Ascending aorta (tissue), 2 donors: ENCODE measurements around the gene DND1. TPM values are rescaled to one million over a fixed set of nuclear protein-coding genes. Genes with fewer than 3 reads are reported as not detected.
"Not testable (repeated sequence)": the region's sequence is repeated elsewhere in the genome, so short reads cannot be mapped to it uniquely, and the experiment has no call there.

Experiments
- DNase-seq, 2 donors: peaks; one replicate each; pipeline ENCODE4 v3.0.0-alpha.2; 2019; ENCODE audit warnings: low spot score in 2 of 2
- H3K27ac ChIP-seq, 2 donors: fragments of 200-600 bp; sonication (generic); one replicate each; pipeline ENCODE4 v1.5.1; 2016 to 2017; ENCODE audit warnings: mild to moderate bottlenecking in 1 of 2
- H3K27me3 ChIP-seq: fragments of 200-600 bp; sonication (generic); one replicate; pipeline ENCODE4 v1.5.1; 2017
- H3K36me3 ChIP-seq, 2 donors: fragments of 200-600 bp; sonication (generic); one replicate each; pipeline ENCODE4 v1.5.1; 2016
- H3K4me1 ChIP-seq, 2 donors: fragments of 200-600 bp; sonication (generic); one replicate each; pipeline ENCODE4 v1.5.1; 2016 to 2017; ENCODE audit warnings: mild to moderate bottlenecking in 1 of 2
- H3K4me3 ChIP-seq, 2 donors: fragments of 200-600 bp; sonication (generic); one replicate each; pipeline ENCODE4 v1.5.1; 2016 to 2017; ENCODE audit warnings: mild to moderate bottlenecking in 1 of 2
- H3K9me3 ChIP-seq, 2 donors: fragments of 200-600 bp; sonication (generic); one replicate each; pipeline ENCODE4 v1.5.1; 2016
- CTCF ChIP-seq, 3 experiments: fragments of 200-600 bp in 2 of 3; fragments of 450-650 bp in 1 of 3; sonication (generic) in 2 of 3; IDR thresholded peaks; one replicate each; pipeline ENCODE4 v1.5.1; 2016 to 2019; ENCODE audit warnings: antibody characterized with exemption in 3 of 3, mild to moderate bottlenecking in 1 of 3, moderate library complexity in 1 of 3
- intact Hi-C: fragments of 100-400 bp; cut with DNase I; formaldehyde crosslinking; loops from one replicate; pipeline ENCODE4 v1.15.1; 2023
- total RNA-seq: library from RNA; depleted of rRNA; stranded (reverse); fragments of >200 nt; gene quantifications from one replicate; pipeline ENCODE4 v1.1.0, GENCODE V29; 2016

DND1 gene
- 3.5 TPM for total RNA-seq

DNA sequence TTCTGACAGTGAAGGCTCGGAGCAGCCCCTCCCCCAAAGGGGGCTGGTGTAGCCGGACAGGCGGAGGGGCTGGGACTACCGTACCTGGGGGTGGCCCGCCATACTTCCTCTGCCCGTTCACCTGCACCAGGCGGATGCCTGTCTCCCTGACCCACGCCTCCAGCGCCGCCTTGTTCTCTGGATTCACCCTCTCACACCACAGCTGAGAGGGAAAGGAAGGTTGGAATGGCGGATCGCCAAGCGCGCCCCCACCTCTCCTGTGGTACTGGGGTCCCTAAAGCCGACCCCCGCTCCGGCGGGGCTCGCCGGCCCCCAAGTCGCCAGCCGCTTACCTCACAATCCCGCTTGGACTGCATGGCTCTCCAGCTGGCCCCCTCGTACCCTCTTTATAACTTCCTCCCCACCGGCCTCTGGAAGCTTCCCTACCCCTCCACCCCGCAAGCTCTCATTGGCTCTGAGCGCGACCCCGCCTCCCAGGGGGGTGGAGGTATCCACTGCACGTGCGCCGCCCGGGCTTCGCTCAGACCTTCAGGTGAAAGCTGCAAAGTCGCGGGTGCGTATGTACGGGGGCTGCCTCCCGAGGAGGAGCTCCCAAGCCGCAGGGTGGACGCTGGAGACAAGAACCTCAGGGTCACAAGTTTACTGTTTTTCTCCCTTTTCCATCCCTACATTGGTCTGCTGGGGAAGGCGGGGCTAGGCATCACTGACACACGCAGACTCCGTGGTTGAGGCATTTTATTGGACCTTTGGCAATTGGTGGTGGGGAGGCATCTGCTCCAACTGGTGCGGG, at the start of gene DND1:
Gene DND1, minus strand, starts transcription at position 390 of the 790 bp plus-strand sequence. Its CDS starts 34 bp downstream, at position 356.
- intact Hi-C loops = no loop called here

GRCh38 chr5:140721395-140721794, 48.0 kb upstream of the DND1 start:
- H3K27ac ChIP-seq, H3K4me3 ChIP-seq, H3K9me3 ChIP-seq, H3K36me3 ChIP-seq, H3K27me3 ChIP-seq, H3K4me1 ChIP-seq, intact Hi-C loops, DNase-seq: not testable (repeated sequence)

More for the DNA sequence above, at the start of gene DND1:
- H3K9me3 ChIP-seq = no peaks in the 10 kb centered on the region
- peak within 1 kb of the TSS; percentile 13 to 36 for H3K4me3 ChIP-seq
- no peak within 1 kb of the TSS for H3K27ac ChIP-seq
- H3K36me3 ChIP-seq = peaks cover 61 to 86% of the 10 kb centered on the region in 2 donors
- no peak for TF ChIP-seq CTCF (IDR thresholded peaks at IDR 0.05)
- peak in 1 of 2 donors; percentile 63 for DNase-seq
- no peaks in the 10 kb centered on the region for H3K27me3 ChIP-seq
- no peaks in the 10 kb centered on the region for H3K4me1 ChIP-seq

DNA sequence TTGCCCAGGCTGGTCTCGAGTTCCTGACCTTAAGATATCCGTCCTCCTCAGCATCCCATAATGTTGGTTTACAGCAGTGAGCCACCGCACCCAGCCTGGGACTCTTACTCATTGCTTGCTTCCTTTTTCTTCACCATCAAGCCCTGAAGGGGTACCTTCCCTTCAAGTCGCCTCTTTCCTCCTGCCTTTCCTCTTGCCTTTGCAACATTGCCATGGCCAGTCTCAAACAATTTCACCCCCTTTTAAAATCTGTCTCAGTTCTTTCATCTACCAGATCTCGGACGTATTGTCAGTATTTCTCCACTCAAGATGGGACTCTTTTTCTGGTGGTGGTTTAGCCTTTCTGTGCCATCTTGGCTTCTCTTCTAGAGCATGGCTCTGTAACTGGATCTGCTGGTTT, 47.4 kb upstream of the DND1 start:
- H3K27ac ChIP-seq, intact Hi-C loops, H3K9me3 ChIP-seq, H3K4me3 ChIP-seq, DNase-seq, H3K4me1 ChIP-seq, H3K27me3 ChIP-seq, H3K36me3 ChIP-seq: not testable (repeated sequence)

- Histone ChIP-seq H3K4me1 (no peaks in the 10 kb centered on the region), H3K36me3 (no peaks in the 10 kb centered on the region), H3K27me3 (no peaks in the 10 kb centered on the region), H3K27ac (no peak overlapping the region), H3K9me3 (no peaks in the 10 kb centered on the region), H3K4me3 (no peak overlapping the region)
- intact Hi-C loops = loop anchor here (10.0 kb wide), 2 partner anchors 343 to 607 kb away; partner anchors contain the start of gene TAF7
- no peak for TF ChIP-seq CTCF (IDR thresholded peaks at IDR 0.05)
- DNase-seq = no peak
Measured at GRCh38 chr5:140718266-140718592, 44.9 kb upstream of the DND1 start.

GRCh38 chr5:140716238-140716637, 42.9 kb upstream of the DND1 start:
- H3K9me3 ChIP-seq, H3K4me1 ChIP-seq, H3K36me3 ChIP-seq, H3K27me3 ChIP-seq, DNase-seq, H3K4me3 ChIP-seq, H3K27ac ChIP-seq: not testable (repeated sequence)
- intact Hi-C loops = loop anchor here (10.0 kb wide), 2 partner anchors 341 to 609 kb away; partner anchors contain the start of gene TAF7

DNA sequence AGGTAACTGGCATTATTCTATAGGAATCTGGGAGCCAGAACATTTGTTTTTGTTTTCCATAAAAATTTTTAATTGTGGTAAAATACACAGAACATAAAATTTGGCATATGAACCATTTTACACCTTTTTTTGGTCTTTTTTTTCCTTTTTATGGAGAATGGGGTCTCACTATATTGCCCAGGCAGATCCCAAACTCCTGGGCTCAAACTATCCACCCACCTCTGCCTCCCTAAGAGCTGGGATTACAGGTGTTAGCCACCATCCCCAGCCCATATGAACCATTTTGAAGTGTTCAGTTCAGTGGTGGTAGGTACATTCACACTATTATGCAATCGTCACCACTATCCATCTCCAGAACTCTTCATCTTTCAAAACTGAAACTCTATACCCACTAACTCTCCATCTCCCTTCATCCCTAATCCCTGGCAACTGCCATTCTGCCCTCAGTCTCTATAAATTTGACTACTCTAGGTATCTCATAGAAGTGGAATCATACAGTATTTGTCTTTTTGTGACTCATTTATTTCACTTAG, 40.3 kb upstream of the DND1 start:
- TF ChIP-seq CTCF (IDR thresholded peaks at IDR 0.05) = no peak
- H3K27ac ChIP-seq = no peak overlapping the region
- H3K36me3 ChIP-seq = no peaks in the 10 kb centered on the region
- peaks cover 0 to 4% of the 10 kb centered on the region in 2 donors for H3K4me1 ChIP-seq
- no peak for DNase-seq
- no peaks in the 10 kb centered on the region for H3K27me3 ChIP-seq
- H3K4me3 ChIP-seq = no peak overlapping the region
- H3K9me3 ChIP-seq = no peaks in the 10 kb centered on the region
- intact Hi-C loops = loop anchor here (10.0 kb wide), 2 partner anchors 339 to 611 kb away; partner anchors contain the start of gene TAF7

DNA sequence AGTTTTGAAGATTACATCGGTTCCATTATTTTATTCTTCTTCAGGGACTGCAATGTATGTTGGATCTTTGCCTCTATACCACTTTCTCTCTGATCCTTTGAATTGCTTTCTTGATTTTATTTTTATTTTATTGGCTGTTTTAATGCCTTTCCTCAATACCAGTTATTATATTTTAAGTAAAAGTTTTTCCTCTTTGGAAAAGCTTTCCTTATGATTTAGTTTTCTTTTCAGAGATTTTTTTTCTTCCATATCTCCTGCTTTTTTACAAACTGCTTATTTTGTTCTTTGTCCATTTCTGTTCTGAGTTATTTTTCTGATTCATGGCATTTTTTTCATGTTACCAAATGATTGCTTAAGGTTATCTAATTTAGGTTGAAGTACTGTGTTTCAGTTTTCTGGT, 38.4 kb upstream of the DND1 start:
- no peak for DNase-seq
- H3K9me3 ChIP-seq = no peaks in the 10 kb centered on the region
- intact Hi-C loops = loop anchor here (1.0 to 10.0 kb wide), 5 partner anchors 11 to 613 kb away; partner anchors contain the start of genes APBB3, SLC35A4, TAF7 and ZMAT2
- peak overlapping the region; percentile 90 to 94 for H3K27ac ChIP-seq
- H3K4me3 ChIP-seq = peak overlapping the region in 1 of 2 donors; percentile 64
- no peak for TF ChIP-seq CTCF (IDR thresholded peaks at IDR 0.05)
- peaks cover 0 to 4% of the 10 kb centered on the region in 2 donors for H3K4me1 ChIP-seq
- no peaks in the 10 kb centered on the region for H3K27me3 ChIP-seq
- H3K36me3 ChIP-seq = no peaks in the 10 kb centered on the region
